PC-9 (cell line): ENCODE data around the gene TNK2.

Experiments used
- CTCF ChIP-seq: fragments of 200-600 bp; sonication (generic); conservative IDR thresholded peaks from 2 replicates; pipeline ENCODE4 v1.6.1; 2017; ENCODE audit warnings: mixed run types, antibody characterized with exemption, mild to moderate bottlenecking, moderate library complexity
- EZH2 ChIP-seq: fragments of 200-600 bp; sonication (generic); IDR thresholded peaks from 2 replicates; pipeline ENCODE4 v1.8.0; 2017; ENCODE audit warnings: antibody characterized with exemption, low read depth

DNA sequence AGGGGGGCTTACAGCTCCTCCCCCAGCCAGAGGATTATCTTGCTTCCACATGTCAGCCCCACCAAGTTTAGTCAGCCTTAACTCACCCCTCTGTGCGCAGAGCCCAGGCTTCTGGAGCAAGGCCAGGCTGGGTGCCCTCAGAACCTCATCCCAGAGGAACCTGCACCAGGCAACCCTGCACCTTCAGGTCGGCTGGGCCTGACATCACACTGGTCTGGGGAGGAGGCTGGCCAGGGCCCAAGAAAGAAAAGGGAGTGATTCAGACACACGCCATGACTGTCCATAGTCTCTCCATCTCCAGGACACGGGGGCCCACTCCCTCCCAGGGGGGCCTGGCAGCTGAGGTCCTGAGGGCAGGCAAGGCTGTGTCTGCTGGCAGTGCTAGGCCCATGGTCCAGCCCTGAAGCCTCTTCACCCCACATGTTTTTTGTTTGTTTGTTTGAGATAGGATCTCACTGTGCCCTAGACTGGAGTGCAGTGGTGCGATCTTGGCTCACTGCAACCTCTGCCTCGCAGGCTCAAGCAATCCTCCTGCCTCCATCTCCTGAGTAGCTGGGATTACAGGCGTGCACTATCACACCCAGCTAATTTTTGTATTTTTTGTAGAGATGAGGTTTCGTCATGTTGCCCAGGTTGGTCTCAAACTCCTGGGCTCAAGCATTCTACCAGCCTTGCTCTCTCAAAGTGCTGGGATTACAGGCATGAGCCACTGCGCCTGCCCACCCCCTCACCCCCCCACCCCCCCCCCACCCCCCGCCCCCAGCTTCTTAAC is 11.1 kb downstream of the TNK2 start:
- TF ChIP-seq EZH2 (no peak), CTCF (no peak)
